SK-N-SH (cell line): ENCODE results near the gene AUTS2.

ENCODE experiments used
- EZH2phosphoT487 ChIP-seq: fragments of 200-600 bp; sonication (generic); IDR thresholded peaks from 2 replicates; pipeline ENCODE4 v1.6.1; 2017; ENCODE audit warnings: low read depth, mixed run types, mild to moderate bottlenecking, antibody characterized with exemption, moderate library complexity, borderline replicate concordance
- MEF2A ChIP-seq: IDR thresholded peaks from 2 replicates; pipeline ENCODE4 v1.4.0; 2012; ENCODE audit warnings: low read depth, borderline replicate concordance
- TF ChIP-seq, protein P1 (sequence below): fragments of 200-600 bp; sonication (generic); IDR thresholded peaks from 2 replicates; pipeline ENCODE4 v1.6.1; 2017; ENCODE audit warnings: antibody characterized with exemption, mild to moderate bottlenecking, moderate library complexity

DNA sequence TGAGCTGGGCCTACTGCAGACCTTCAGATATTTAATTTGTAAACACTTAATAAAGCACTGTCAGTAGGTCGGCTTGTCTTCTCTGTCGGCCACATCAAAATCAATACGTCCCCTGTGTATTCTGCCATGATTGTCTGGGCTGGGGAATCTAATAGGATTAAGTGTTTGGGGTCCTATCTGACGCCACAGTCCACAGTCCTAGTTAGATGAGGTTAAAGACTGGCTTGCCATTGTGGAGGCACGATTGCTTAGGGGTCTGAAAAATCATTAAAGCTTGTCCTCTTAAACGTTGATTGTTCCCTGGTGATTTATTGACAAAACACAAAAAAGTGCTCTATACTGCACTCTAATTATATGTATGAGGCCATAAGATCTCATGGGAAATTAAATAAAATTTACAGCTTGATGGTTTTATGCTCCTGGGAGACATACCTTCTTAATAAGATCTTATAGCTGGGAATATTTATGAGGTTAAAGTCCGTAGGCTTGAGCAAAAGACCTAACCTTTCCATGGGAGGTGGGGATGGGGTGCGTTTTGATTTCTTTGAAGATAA lies 883.4 kb downstream of the AUTS2 start:
- no peak for TF ChIP-seq EZH2phosphoT487
- TF ChIP-seq, protein P1, sequence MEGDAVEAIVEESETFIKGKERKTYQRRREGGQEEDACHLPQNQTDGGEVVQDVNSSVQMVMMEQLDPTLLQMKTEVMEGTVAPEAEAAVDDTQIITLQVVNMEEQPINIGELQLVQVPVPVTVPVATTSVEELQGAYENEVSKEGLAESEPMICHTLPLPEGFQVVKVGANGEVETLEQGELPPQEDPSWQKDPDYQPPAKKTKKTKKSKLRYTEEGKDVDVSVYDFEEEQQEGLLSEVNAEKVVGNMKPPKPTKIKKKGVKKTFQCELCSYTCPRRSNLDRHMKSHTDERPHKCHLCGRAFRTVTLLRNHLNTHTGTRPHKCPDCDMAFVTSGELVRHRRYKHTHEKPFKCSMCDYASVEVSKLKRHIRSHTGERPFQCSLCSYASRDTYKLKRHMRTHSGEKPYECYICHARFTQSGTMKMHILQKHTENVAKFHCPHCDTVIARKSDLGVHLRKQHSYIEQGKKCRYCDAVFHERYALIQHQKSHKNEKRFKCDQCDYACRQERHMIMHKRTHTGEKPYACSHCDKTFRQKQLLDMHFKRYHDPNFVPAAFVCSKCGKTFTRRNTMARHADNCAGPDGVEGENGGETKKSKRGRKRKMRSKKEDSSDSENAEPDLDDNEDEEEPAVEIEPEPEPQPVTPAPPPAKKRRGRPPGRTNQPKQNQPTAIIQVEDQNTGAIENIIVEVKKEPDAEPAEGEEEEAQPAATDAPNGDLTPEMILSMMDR: no peak
- TF ChIP-seq MEF2A: no peak
